Lower leg skin (tissue), 4 donors: ENCODE data around the gene BIN1. TPM values are rescaled to one million over a fixed set of nuclear protein-coding genes. Genes with fewer than 3 reads are reported as not detected.

Source experiments
- DNase-seq, 2 donors: peaks; one replicate each; pipeline ENCODE4 v3.0.0-alpha.2; 2019; ENCODE audit warnings: low spot score in 2 of 2
- H3K4me3 ChIP-seq: fragments of 200-600 bp; sonication (generic); 2 replicates; pipeline ENCODE4 v1.5.1; 2017; ENCODE audit warnings: mild to moderate bottlenecking, low read depth; ENCODE audit not compliant: poor library complexity, severe bottlenecking
- POLR2A ChIP-seq, 2 donors: fragments of 450-650 bp; IDR thresholded peaks; one replicate each; pipeline ENCODE4 v1.6.1; 2016 to 2017; ENCODE audit warnings: antibody characterized with exemption in 2 of 2, mild to moderate bottlenecking in 1 of 2, moderate library complexity in 1 of 2
- WGBS, 2 donors: methylation state at CpG; one replicate each; pipeline ENCODE4 v1.1.5; 2018; 5-methylcytosine and 5-hydroxymethylcytosine counted together
- intact Hi-C: fragments of 100-400 bp; cut with DNase I; formaldehyde crosslinking; loops from one replicate; pipeline ENCODE4 v1.15.0; 2023; ENCODE audit warnings: low total_unique reads
- total RNA-seq, 4 donors: library from RNA; depleted of rRNA; stranded (reverse); fragments of >200 nt; gene quantifications; one replicate each; pipeline ENCODE4 v1.1.0, GENCODE V29; 2016
- TF ChIP-seq, protein P1 (sequence below), 3 donors: fragments of 450-650 bp; IDR thresholded peaks; one replicate each; pipeline ENCODE4 v1.5.1; 2016; ENCODE audit warnings: antibody characterized with exemption in 3 of 3, mild to moderate bottlenecking in 3 of 3, moderate library complexity in 2 of 3

Gene BIN1
- total RNA-seq, 4 donors from 2014 or later, result 8.4 to 18.2 (median 9.8) TPM

DNA sequence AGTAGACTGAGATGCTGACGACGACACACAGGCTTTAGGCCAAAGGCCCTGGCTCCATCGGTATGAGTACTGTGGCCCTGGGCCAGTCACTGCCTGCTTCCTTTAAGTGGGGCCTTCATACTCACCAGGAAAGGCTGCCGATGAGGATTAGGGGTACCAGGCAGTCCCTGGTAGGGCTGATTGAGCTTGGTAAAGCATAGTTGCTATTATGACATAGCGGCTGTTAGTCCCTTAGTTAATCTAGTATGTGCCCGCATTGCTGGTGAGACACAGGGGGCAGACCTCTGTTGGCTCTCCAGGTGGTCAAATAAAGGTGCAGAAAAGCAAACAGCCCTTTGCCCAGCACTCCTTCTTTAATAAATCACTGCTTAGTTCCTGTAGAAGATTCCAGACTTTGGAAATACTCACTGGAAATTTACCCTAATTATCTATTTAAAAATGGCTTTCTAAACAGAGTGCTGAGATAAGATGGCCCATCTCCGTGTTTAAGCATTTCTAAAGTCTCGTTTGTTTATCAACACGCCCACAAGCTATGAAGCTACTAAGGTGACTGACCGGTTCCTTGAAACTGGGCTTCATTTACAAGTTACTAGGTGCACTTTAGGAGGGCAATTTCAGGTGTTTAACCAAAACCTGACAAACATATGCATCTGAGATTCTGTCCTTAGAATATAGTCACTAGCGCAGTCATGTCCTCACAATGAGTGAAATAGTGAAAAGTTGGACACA, 8.7 kb upstream of the BIN1 start:
- intact Hi-C loops, result no loop called here
- 84 to 90% methylated on average over 11 of the region's 11 CpGs for WGBS, 2 donors
- no peak for TF ChIP-seq POLR2A (IDR thresholded peaks at IDR 0.05)
- TF ChIP-seq, protein P1, sequence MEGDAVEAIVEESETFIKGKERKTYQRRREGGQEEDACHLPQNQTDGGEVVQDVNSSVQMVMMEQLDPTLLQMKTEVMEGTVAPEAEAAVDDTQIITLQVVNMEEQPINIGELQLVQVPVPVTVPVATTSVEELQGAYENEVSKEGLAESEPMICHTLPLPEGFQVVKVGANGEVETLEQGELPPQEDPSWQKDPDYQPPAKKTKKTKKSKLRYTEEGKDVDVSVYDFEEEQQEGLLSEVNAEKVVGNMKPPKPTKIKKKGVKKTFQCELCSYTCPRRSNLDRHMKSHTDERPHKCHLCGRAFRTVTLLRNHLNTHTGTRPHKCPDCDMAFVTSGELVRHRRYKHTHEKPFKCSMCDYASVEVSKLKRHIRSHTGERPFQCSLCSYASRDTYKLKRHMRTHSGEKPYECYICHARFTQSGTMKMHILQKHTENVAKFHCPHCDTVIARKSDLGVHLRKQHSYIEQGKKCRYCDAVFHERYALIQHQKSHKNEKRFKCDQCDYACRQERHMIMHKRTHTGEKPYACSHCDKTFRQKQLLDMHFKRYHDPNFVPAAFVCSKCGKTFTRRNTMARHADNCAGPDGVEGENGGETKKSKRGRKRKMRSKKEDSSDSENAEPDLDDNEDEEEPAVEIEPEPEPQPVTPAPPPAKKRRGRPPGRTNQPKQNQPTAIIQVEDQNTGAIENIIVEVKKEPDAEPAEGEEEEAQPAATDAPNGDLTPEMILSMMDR (IDR thresholded peaks at IDR 0.05), result no peak
- no peak for DNase-seq
- H3K4me3 ChIP-seq, result no peak overlapping the region

DNA sequence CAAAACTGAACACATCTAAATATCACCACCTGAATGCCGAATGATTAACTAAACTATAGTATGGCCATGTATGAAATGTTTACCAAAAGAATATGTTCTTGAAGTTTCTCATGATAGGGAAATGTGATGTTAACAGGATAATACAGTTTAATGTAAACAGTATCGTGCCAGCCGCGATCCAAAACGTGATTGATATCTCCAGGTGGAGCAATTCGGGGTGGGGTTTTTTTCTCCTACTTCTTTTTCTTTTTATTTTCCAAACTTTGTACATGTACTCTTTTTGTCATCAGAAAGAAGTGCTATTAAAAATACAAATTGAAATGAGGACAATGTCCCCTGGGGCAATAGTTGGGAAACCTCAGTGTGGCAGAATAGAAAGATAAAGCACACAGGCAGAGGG, 4.0 kb upstream of the BIN1 start:
- no peak for TF ChIP-seq POLR2A (IDR thresholded peaks at IDR 0.05)
- TF ChIP-seq, protein P1 (IDR thresholded peaks at IDR 0.05), result no peak
- intact Hi-C loops, result no loop called here
- H3K4me3 ChIP-seq, result no peak overlapping the region
- 48 to 59% methylated on average over 6 of the region's 6 CpGs for WGBS, 2 donors
- DNase-seq, result no peak

DNA sequence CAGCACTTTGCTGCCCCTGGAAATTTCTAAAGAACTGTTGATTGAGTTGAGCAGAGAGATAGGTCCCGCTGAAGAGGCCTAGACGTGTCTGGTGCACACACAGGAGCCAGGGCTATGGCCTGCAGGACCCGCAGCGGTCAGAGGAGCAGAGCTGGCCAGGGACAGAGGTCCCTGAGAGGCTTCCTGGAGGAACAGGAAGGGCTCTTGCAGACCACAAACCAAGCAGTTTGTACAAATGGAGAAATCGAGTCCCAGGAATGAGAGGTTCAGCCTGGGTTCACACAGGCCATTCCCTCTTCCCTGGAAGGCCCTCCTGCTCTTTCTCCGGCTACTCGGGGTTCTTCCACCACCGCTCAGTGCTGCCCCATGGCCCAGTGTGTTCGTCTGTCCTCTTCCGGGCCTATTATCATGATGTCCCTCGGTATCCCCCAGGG, 1.2 kb upstream of the BIN1 start:
- H3K4me3 ChIP-seq, result no peak overlapping the region
- intact Hi-C loops, result no loop called here
- TF ChIP-seq POLR2A (IDR thresholded peaks at IDR 0.05), result no peak
- TF ChIP-seq, protein P1 (IDR thresholded peaks at IDR 0.05), result no peak
- WGBS, 2 donors, result 91 to 93% methylated on average over 11 of the region's 11 CpGs
- peak; percentile 12 to 66 for DNase-seq

DNA sequence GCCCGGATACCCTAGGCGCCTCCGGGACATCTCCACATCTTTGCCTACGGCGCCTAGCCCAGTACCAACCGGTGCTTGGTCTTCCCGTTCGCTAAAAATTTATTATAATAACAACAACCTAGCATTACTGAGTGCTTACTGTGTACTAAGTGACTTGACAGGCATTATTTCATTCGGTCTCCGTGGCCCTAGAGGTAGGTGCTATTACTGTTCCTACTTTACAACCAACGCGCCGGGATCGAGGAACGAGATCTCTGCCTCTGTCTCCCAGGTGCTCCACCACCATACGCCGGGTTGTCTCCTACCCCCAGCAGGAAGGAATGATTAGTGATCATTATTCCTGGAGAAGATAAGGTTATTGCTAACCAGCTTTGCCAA, 657 bp upstream of the BIN1 start:
- intact Hi-C loops, result no loop called here
- H3K4me3 ChIP-seq, result peak overlapping the region; percentile 69
- WGBS, 2 donors, result 12 to 16% methylated on average over 17 of the region's 17 CpGs
- TF ChIP-seq, protein P1 (IDR thresholded peaks at IDR 0.05), result no peak
- TF ChIP-seq POLR2A (IDR thresholded peaks at IDR 0.05), result no peak
- peak; percentile 19 to 84 for DNase-seq

DNA sequence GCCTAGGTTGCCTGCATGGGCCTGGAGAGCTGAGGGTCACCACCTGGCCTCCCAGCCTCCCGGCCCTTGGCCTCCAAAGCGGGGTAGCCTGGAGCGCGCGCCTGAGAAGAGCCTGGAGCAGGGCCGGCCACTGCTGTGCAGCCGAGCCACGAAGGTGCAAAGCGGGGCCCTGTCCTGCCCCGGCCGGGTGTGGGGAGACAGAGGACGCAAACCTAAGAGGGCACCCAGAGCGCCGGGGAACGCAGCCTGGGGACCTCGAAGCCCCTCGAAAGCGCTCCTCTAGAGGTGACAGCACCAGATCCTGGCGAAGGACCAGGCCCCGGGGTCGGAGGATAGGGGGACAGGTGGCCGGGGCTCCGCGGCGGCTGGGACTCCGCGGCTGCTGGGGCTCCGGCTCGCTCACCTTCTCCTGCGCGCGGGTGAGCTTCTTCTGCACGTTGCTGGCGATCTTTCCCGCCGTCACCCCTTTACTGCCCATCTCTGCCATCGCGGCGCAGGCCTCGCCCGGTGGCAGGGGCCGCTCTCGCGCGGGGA, 430 bp downstream of the BIN1 start:
- peak overlapping the region; percentile 69 for H3K4me3 ChIP-seq
- no peak for TF ChIP-seq POLR2A (IDR thresholded peaks at IDR 0.05)
- TF ChIP-seq, protein P1 (IDR thresholded peaks at IDR 0.05), result no peak
- intact Hi-C loops, result no loop called here
- peak; percentile 15 to 87 for DNase-seq
- 0% methylated on average over 12 to 37 of the region's 45 CpGs for whole genome bisulfite sequencing, 2 donors
